ENCODE data around the gene COL17A1.

The COL17A1 gene

DNA sequence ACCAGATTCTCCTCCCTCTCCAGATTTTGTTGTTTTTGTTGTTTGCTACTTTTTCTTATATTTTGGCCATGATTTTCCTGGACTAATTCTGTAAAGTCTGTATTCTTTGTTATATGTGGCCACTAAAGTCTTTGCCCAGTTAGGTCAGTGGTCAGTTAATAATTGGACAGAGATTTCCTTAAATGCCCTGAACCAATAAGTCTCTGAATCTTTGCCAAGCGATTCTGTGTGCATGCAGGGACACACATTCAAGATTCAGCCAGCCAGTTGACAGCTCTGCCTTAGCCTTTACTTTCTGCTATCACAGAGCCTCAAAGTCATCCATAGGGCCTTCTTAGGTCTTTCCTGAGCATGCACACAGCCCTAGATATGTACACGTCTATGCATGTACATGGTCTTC lies 11.0 kb upstream of the COL17A1 start:
- DNase-seq = no peak

DNA sequence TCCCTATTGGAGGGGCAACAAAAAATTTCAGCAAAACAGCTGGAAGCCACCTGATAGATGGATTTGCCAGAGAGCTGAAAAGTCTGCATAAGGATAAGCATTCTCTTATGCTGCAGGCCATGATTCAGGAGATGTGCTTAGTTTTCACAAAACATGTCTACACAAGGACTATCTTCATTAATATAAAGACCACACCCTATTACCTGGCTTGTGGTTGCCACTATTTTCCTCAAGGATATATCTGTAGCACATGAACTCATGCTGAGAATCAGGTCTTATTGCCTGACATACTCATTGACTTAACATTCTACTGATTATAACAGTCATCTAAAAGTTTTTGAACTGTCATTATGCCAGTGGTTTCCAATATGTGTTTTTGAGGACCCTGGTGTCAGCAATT lies 7.1 kb upstream of the COL17A1 start:
- no peak for DNase-seq

DNA sequence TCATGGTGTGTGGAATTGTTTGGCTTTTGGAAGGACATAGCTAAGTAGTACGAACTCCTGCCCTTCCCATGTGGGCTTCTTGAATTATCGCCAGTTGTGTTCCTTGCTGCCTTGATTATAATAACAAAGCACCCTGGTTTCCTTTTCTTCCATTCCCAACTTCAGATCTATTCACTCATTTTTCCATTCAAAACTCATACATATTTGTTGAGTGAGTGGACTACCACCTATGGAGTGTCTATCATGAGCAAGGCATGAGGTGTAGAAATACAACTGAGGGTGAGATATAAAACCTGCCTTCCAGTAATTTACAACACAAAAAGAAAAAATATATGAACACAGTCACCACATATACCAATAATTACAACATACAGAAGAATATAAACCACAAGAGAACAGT lies 4.9 kb upstream of the COL17A1 start:
- DNase-seq = no peak

DNA sequence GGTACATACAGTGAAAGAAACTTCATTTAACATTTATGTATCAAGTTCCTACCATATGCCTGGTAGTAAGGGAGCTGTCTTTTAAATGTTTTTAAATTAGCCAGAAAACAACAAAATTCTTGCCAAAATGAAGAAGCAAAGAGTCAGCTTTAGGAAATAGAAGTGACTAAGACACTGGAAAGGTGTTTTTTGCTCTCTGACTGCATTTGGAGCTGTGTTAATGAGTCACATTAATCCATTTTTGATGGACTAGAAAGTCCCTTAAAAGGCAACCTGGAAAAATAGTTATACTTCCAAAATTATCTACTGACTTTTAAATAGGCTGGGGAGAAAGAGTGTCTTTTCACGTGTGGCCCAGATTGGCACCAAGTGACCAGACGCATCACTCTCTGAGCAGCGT lies 3.9 kb upstream of the COL17A1 start:
- DNase-seq = no peak

DNA sequence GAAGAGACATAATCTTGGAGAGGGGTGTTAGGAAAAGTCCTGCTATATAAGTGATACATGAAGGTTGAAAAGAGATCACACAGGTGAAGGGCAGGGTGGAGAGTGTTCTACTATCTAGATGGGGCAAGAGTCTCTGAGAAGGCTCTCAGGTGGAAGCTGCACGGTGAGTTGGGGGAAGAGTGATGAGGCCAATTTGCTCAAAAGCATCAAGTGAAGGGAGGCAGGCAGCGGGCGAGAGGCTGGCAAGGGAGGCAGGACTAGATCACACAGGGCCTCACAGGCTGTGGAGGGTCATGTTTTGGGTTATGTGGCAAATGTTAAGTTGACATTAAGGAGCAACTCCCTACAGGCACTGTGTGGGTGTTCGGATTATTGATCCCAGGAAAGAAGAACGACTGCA lies 2.6 kb upstream of the COL17A1 start:
- DNase-seq = no peak

DNA sequence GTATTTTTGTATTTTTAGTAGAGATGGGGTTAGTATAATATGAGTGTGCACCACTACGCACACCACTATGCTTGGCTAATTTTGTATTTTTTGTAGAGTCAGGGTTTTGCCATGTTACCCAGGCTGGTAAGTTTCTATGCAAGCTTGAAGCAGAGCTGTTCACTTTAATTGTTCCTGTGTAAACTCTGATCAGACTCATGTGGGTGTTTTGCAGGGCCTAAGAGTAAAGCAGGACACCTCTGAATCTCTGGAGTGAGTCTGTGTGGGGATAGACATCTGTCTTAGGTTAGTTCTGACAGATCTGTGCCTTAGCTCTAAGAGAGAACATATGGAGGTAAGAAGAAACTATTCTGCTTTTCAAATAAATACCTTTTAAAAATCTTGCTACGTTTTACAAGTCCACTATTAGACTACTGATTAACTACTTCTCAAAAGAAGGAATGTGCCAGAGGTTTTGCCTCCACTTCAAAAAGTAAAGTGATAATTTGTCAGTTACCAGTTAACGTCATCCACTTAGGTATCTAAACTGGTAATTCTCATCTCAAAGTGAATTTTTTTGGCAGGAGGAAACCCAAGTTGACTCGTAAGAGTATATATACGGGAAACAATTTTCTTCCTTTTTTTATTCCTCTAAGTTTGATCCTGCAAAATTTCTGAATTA lies 1.1 kb downstream of the COL17A1 start:
- DNase-seq = no peak

DNA sequence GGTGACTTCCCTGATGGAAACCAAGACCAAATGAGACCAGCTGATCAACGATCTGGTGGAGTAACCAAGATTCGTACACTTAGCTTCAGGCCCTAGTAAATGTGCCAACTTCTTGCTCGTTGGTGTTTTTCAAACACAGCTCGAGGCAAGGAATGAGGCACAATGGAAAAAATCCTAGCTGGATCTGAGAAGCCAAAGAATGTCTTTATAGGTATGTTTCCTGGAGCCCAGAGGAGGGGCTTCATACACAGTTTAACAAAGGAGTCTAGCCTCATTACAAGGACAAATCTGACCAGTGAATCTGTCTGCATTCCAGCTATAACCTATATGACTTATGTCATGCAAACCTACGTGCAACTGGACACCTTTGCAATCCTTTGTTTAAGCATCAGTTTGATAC lies 3.7 kb downstream of the COL17A1 start:
- DNase-seq = no peak

DNA sequence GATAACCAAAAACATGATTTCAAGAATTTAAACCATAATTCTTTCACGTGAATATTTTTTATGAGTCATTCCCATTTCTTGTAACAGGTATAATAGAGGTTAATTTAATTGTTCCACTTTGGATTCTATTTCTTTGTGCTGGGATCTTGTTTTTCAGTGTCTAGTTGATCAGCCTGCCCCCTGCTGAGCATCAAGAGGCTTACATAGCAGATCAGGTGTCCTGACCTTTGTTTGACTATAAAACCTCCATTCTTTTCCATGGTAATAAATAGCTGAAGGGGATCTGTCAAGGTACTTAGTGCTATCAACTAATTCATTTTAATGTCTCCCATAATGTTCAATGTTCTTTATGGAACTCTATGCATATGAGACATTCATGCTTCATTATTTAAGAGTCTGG lies 4.9 kb downstream of the COL17A1 start:
- DNase-seq = no peak

DNA sequence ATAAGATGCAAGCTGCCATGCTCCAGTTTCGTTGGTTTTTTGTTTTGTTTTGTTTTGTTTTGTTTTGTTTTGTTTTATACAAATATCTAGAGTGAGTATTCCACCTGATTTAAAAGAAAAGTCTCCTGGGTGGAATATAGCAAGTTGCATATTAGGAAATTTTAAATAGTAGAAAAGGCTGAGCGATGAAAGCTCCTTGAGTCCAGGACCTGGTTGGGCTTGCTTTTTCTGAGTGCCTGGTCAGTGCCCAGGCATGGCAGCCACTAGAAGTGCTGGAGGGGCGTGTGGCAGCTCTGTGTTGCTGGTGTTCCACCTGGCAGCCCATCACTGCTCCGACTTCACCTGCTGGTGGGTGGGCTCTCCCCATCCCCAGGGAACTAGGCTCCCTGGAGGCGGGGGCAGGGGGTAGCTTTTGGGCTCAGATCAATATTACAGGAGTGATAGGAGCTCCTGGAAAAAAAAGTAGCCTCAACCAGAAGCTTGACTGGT lies 8.0 kb downstream of the COL17A1 start:
- DNase-seq = no peak

DNA sequence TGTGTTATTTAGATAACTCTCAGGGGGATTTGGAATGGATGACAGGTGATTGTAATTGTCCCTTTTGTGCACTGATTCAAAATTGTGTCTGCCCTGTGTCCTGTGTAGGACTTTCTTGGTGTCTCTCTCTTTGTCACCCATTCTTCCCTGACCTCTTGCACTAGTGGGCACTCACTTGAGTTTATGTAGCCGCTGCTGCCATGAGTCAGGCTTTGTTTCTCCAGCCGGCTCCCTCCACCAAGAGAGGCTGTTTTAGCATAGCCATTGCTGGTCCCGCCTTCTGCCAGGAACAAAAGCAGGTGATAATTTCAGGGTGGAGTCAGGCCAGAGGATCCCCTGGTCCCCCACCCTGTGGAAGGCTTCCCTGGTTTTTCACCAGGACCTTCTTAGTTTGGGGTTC lies 8.4 kb downstream of the COL17A1 start:
- no peak for DNase-seq

DNA sequence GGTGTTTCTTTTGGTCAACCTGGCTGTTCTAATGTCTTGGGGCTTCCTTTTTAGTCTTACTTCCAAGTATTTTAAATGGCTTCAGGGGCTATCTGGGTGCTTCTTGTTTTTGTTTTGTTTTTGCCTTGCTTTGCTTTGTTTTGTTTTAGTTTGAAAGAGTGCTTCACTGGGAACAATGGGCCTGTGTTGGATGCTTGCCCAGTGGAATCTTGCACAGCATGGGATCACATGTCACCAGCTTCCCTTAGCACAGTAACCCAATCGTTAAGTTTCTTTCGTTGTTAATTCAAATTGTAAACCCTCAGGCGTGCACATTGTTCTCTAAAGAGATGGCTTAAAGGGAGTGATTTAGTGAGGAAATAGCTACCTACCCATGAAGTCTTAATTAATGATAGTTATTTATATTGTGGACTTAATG lies 8.9 kb downstream of the COL17A1 start:
- DNase-seq = peak; percentile 65

DNA sequence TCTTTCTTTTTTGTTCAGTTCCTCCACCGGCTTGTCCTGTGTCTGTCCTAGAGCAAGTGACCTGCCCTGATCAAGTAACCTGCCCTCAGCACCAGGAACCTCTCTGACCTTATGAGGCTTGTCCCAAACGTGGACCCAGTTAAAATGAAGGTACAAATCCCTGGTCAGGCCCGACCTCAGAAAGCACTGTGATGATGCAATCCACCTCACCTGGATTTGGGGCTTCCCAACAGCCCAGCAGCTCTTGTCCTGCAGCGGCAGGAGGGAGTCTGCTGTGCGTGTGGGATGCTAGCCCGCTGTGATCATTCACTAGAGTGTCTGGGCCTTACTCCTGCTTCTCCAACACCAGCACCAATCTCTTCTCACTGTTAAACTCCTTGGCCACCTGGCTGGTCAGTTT lies 11.2 kb downstream of the COL17A1 start:
- DNase-seq = no peak

DNA sequence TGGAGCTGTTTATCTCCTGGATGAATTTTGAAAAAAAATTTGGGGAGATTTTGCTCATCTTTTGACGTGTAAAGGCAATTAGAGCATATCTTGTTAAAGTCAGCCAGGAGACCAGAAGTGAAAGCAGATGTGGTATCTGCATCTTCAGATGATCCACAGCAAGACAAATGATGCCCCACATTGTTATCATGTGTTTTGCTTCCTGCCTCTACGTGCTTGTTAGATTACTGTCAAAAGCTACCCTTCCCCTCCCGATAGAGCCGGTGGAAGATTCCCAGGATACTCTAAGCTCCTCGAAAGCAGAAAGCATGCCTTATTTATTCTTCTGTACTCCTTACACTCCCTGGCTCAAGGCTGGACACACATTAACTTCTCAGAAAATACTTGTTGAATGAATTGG lies 12.9 kb downstream of the COL17A1 start:
- DNase-seq = no peak

DNA sequence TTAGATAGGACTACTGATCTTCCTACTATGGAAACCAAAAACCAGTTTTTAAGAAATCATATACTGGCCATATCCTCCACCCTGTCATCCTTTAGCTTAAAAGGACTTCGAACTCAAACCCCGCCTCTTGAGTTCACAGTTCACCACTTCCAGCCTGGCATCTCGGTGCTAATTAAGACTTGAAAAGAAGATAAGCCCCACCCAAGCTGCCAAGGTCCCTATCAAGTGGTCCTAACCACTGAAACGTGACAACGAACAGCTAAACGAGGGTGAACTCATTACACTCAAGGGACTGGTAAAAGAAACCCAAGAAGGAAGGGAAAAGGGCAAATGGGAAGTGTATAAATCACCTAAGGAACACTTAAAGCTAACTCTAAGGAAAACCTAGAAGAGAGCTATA lies 16.1 kb downstream of the COL17A1 start:
- DNase-seq = no peak

DNA sequence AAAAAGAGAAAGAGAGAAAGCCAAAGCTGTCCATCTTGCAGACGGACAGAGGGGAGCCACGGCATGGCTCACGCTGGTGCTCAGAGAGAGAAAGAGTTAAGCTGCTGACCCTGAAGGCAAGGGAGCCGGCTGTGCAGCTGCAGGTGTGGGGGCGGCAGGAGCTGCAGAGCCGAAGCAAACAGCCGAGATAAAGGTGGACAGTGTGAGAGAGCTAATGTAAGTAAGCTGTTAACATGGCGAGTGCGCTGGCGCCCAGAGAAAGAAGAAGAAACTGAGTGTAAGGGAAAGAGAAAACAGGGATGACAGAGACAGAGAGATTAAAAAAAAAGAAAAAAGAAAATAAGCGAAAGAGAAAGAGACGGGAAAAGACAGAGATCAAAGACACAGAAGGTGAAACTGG lies 18.2 kb downstream of the COL17A1 start:
- DNase-seq = no peak

DNA sequence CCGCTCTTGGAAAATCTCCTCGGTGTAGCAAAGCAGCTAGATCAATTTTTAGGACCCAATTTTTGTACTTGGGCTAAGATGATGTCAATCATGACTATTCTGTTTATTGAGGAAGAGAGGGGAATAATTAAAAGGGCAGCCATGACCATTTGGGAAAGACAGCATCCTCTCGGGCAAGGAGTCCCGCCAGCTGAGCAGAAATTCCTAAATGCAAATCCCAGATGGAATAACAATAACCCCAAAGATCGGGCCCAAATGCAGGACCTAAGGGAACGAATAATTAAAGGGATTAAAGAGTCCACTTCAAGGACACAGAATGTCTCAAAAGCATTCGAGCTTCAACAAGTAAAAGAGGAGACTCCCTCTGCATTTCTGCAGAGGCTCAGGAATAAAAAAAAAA lies 18.7 kb downstream of the COL17A1 start:
- no peak for DNase-seq

DNA sequence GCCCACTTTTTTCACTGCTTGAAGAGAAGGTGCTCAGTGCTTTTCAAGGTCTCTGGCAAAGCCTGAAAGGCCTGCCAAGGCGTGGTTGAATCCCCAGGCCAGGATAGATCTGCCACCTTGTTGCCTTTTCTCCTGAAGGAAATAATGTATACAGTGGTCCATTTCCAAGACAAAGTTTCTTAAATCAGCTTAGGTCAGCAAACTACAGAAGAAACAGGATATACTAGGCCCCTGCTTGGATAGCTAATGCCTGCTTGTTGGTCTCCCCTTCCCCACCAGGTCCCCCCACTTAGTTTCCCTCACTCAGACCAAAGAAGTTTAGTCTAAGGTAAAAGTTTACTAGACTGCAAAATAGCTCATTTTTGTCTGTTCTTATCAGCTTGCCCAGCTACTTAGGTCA lies 19.9 kb downstream of the COL17A1 start:
- no peak for DNase-seq

DNA sequence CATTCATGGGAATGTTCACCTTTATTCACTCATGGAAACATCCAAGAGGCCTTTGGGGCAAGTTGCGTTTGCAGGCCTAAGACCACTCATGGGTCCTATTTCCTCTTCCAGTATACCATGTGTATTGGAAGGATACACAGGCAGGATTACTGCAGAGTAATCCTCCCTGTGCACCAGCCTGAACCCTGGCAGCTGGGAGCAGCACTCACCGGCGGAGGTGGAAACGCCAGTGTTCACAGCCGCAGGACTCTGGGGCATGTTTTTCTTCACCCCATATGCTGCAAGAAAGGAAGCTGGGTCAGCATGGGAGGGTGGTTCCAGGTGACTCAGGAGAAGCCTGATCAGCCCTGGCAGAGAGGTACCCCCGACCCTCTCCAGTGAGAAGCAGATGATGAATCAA lies 24.5 kb downstream of the COL17A1 start:
- no peak for DNase-seq

DNA sequence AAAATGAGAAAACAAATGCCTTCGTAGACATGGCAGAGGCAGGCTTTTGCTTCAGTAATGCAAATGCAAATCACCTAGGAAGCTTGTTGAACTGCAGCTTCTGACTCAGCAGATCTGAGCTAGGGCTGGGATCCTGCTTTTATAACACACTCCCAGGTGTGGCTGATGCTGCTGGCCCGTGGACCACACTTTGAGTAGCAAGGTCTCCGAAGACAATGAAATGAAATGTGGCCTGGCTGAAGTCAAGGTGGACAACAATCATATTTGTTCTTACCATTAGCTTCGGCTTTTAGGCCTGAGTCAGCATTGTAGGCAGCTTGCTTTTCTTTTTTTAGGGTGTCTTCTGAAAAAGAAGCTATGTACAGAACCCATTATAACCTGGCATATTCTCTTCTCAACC lies 26.3 kb downstream of the COL17A1 start:
- DNase-seq = no peak

DNA sequence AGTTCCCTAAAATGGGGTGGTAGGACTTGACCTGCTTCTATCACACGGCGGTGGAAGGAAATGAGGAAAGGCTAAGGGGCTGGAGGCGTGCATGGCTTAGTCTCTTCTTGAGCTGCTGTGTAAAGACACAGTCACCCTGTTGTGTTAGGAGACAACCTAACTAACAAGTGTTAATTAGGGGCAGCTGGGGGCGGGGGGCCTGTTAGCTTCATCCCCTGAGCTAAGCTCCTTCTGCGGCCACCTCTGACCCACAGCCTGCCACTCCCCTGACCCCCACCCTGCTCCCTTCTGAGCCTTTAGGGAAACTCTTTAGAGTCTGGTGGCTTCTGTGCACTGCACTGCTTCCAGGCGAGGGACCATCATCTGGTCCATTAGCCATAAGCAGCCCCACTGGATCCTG lies 28.0 kb downstream of the COL17A1 start:
- no peak for DNase-seq

DNA sequence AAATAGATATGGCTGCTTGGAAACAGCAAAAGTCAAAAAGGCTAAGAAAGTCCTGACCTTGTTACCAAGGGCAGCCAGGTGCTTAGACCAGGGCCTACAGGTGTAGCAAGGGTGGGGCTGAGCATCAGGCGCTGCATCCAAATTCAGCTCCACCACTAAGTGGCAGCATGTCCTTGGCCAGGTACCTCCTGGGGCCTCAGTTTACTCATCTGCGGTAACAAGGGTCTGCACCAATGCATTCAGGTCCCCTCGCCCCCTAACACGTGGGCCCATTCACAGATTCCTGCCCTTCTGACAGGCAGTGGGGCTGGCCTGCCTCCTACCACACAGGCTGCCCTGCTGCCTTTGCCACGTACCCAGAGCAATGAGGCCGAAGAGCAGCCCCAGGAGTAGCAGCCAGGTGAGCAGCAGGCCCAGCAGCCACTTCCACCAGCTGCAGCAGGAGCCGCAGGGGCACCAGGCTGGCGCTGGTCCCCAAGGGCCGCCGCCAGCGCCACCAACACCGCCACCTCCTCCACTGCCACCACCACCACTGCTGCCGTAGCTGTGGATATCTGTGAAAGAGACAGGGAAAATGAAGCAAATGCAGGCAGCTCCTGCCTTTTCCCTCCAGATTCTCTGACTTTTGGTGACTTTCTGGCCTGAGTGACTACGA lies 28.9 kb downstream of the COL17A1 start:
- no peak for DNase-seq

DNA sequence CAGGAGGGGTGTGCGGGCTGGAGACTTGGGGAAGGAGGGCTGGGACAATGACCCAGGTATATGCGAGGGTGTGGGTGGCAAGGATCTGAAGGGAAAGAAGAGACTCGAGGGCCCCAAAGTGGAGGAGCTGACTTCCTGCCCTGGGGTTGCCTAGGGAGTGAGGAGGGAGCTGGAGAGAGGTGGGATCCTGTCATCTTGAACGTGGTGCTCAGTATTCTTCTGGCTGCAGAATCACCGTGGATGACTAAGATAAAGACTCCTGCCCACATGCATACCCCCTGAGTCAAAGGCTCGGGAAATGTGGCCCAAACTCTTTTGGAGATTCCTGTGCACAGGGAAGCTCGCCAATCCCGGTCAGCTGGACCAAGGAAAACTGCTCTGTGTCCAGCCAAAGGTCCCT lies 31.2 kb downstream of the COL17A1 start:
- no peak for DNase-seq

DNA sequence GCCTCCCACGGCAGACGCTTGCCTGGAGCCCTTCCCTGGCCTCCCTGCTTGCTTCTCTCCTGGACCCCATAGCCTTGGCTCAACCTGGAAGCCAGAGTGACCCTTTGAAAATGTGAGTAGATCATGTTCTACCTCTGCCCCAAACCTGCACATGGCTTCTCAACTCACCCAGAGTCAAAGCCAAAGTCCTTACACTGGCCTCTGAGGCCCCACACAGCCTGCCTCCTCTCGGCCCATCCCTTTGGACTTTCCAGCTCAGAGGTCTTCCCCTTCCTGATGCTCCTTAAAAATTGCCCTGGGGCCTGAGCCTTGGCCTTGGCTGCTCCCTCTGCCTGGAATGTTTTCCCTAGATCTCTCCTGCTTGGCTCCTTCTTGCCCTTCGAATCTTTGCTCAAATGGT lies 32.5 kb downstream of the COL17A1 start:
- no peak for DNase-seq

DNA sequence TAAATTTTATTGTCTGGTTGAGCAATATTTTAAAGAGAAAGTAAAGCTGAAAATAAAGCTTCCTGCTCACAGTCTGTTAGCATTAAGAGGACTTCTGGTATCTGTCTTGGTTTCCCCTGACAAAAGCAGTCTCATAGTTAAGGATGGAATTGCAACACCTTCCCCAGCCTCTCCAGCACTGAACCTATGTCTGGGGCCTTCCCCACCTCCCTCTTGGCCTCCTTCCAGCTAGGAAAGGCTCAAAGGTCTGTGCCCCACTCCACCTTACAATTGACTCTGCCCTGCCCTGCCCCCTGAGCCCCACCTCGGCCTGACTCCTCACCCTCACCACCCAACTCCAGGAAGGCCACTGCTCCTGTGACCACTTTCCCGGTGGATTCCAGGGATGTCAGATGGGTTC lies 33.2 kb downstream of the COL17A1 start:
- no peak for DNase-seq

Data from NCI-H2081 treated with DMSO at 0.1 percent for 48 hours (cell line).